ENCODE data around the gene PRKN.

GRCh38 chr6:162220876-162221275, 506.7 kb downstream of the PRKN start:
- no peak for TF ChIP-seq CTCF (IDR thresholded peaks at IDR 0.05)
- no peak for TF ChIP-seq REST (IDR thresholded peaks at IDR 0.05; ENCODE audit: insufficient read depth in 1 of 2, low read depth in 2 of 2, low read length in 1 of 2)
- TF ChIP-seq SIN3A (IDR thresholded peaks at IDR 0.05; ENCODE audit: borderline replicate concordance, insufficient read depth, low read depth, low read length), result no peak
- no peak for TF ChIP-seq POLR2AphosphoS5 (IDR thresholded peaks at IDR 0.05; ENCODE audit: low read depth, low read length)
